ENCODE data around the gene SYT1.

DNA sequence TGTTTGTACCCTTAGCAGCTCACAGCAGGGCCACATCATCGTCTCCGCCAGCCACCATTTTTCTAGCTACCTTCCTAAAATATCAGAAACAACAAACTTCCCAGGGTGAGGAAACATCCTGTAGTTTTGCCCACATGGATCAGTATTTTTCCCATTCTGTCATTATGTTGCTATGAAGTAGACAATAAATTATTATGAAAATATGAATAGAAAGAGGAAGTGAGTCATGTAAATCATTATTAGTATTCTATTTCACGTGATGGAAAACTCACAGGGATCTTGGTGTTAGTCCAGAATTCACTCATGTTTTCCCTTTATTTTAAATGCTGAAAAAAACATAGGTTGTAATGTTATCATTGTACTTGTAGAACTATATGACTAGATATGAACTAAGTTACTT lies 319.4 kb downstream of the SYT1 start:
- no peak for TF ChIP-seq SUZ12 (IDR thresholded peaks at IDR 0.05; ENCODE audit: low read length)
- TF ChIP-seq, protein P1, sequence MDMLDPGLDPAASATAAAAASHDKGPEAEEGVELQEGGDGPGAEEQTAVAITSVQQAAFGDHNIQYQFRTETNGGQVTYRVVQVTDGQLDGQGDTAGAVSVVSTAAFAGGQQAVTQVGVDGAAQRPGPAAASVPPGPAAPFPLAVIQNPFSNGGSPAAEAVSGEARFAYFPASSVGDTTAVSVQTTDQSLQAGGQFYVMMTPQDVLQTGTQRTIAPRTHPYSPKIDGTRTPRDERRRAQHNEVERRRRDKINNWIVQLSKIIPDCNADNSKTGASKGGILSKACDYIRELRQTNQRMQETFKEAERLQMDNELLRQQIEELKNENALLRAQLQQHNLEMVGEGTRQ (IDR thresholded peaks at IDR 0.05; ENCODE audit: low read length): no peak
- no peak for TF ChIP-seq TCF12 (IDR thresholded peaks at IDR 0.05; ENCODE audit: low read depth, low read length)
- no peak for TF ChIP-seq GABPA (IDR thresholded peaks at IDR 0.05; ENCODE audit: borderline replicate concordance, insufficient read depth, low read length)
- no peak for TF ChIP-seq EZH2 (IDR thresholded peaks at IDR 0.05; ENCODE audit: low read depth, low read length, severe bottlenecking)
- TF ChIP-seq, protein P2, sequence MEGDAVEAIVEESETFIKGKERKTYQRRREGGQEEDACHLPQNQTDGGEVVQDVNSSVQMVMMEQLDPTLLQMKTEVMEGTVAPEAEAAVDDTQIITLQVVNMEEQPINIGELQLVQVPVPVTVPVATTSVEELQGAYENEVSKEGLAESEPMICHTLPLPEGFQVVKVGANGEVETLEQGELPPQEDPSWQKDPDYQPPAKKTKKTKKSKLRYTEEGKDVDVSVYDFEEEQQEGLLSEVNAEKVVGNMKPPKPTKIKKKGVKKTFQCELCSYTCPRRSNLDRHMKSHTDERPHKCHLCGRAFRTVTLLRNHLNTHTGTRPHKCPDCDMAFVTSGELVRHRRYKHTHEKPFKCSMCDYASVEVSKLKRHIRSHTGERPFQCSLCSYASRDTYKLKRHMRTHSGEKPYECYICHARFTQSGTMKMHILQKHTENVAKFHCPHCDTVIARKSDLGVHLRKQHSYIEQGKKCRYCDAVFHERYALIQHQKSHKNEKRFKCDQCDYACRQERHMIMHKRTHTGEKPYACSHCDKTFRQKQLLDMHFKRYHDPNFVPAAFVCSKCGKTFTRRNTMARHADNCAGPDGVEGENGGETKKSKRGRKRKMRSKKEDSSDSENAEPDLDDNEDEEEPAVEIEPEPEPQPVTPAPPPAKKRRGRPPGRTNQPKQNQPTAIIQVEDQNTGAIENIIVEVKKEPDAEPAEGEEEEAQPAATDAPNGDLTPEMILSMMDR (IDR thresholded peaks at IDR 0.05; ENCODE audit: control extremely low read depth in 1 of 3, insufficient read depth in 1 of 3, low read depth in 1 of 3, low read length in 3 of 3): no peak
- TF ChIP-seq POLR2AphosphoS5 (IDR thresholded peaks at IDR 0.05; ENCODE audit: low read depth, low read length): no peak

Measured in H1 (cell line).